Smooth muscle cell of the brain vasculature (primary cell): Measurements from ENCODE around the gene SUPT3H.
"Not testable (repeated sequence)": the region's sequence is repeated elsewhere in the genome, so short reads cannot be mapped to it uniquely, and the experiment has no call there.

Experiments
- DNase-seq: peaks from one replicate; pipeline ENCODE4 v3.0.0-alpha.2; 2012; ENCODE audit warnings: low read depth, low spot score

The SUPT3H gene

GRCh38 chr6:45067446-45067845 is 310.3 kb downstream of the SUPT3H start:
- not testable (repeated sequence) for DNase-seq

- not testable (repeated sequence) for DNase-seq
These were observed 315.1 kb downstream of the SUPT3H start for GRCh38 chr6:45062659-45063058.

GRCh38 chr6:45057711-45058110 is 320.0 kb downstream of the SUPT3H start:
- DNase-seq = no peak

GRCh38 chr6:45054610-45055009 is 323.1 kb downstream of the SUPT3H start:
- no peak for DNase-seq

GRCh38 chr6:45052325-45052724 is 325.4 kb downstream of the SUPT3H start:
- DNase-seq = no peak

- DNase-seq = no peak
These were observed 328.4 kb downstream of the SUPT3H start for GRCh38 chr6:45049188-45049843.

GRCh38 chr6:45047573-45047972 is 330.2 kb downstream of the SUPT3H start:
- DNase-seq = no peak

- DNase-seq = no peak
These were observed 332.5 kb downstream of the SUPT3H start for GRCh38 chr6:45045253-45045601.

GRCh38 chr6:45044510-45045252 is 333.1 kb downstream of the SUPT3H start:
- DNase-seq = no peak

GRCh38 chr6:45044086-45044485 is 333.6 kb downstream of the SUPT3H start:
- no peak for DNase-seq

GRCh38 chr6:45042673-45043072 is 335.1 kb downstream of the SUPT3H start:
- DNase-seq = not testable (repeated sequence)

GRCh38 chr6:45038226-45038625 is 339.5 kb downstream of the SUPT3H start:
- DNase-seq = no peak

GRCh38 chr6:45036103-45036502 is 341.6 kb downstream of the SUPT3H start:
- DNase-seq = no peak

GRCh38 chr6:45032426-45032825 is 345.3 kb downstream of the SUPT3H start:
- DNase-seq = no peak

GRCh38 chr6:45031601-45032000 is 346.1 kb downstream of the SUPT3H start:
- DNase-seq = no peak

GRCh38 chr6:45027126-45027525 is 350.6 kb downstream of the SUPT3H start:
- DNase-seq = no peak

- no peak for DNase-seq
These were observed 351.7 kb downstream of the SUPT3H start for GRCh38 chr6:45026003-45026516.

- DNase-seq = no peak
These were observed 353.1 kb downstream of the SUPT3H start for GRCh38 chr6:45024610-45025009.

GRCh38 chr6:45021676-45022075 is 356.1 kb downstream of the SUPT3H start:
- DNase-seq = no peak

GRCh38 chr6:45012687-45013086 is 365.0 kb downstream of the SUPT3H start:
- no peak for DNase-seq

- no peak for DNase-seq
These were observed 368.2 kb downstream of the SUPT3H start for GRCh38 chr6:45009576-45009975.

- no peak for DNase-seq
These were observed 370.8 kb downstream of the SUPT3H start for GRCh38 chr6:45006893-45007292.

GRCh38 chr6:45003961-45004360 is 373.8 kb downstream of the SUPT3H start:
- no peak for DNase-seq
